SU-DHL-6 (cell line): ENCODE measurements around the gene PIAS2.

ENCODE experiments used
- H2AFZ ChIP-seq: fragments of 200-600 bp; sonication (generic); 2 replicates; pipeline ENCODE4 v1.6.1; 2014; ENCODE audit warnings: low read depth, mild to moderate bottlenecking, moderate library complexity, mixed read lengths, antibody characterized with exemption, low read length; ENCODE audit not compliant: severe bottlenecking
- H3F3A ChIP-seq: fragments of 200-600 bp; shearing (Covaris generic); 2 replicates; pipeline ENCODE4 v1.6.0; 2016; ENCODE audit warnings: antibody characterized with exemption, mild to moderate bottlenecking; ENCODE audit not compliant: insufficient read depth
- H3K27ac ChIP-seq: fragments of 200-600 bp; sonication (generic); 2 replicates; pipeline ENCODE4 v1.5.1; 2016; ENCODE audit warnings: low read depth, mild to moderate bottlenecking, low read length, moderate library complexity, mixed read lengths
- H3K27me3 ChIP-seq: fragments of 200-600 bp; sonication (generic), shearing (Covaris generic); 2 replicates; pipeline ENCODE4 v1.6.0; 2014; ENCODE audit warnings: mild to moderate bottlenecking, low read length
- H3K36me3 ChIP-seq: fragments of 200-600 bp; sonication (generic); 2 replicates; pipeline ENCODE4 v1.6.1; 2014; ENCODE audit warnings: mild to moderate bottlenecking, low read length, mixed read lengths
- H3K4me2 ChIP-seq: fragments of 300-600, 200-600 bp; shearing (Covaris generic), sonication (generic); 2 replicates; pipeline ENCODE4 v1.6.0; 2014; ENCODE audit warnings: low read length, low read depth, mild to moderate bottlenecking; ENCODE audit not compliant: poor library complexity, severe bottlenecking
- H3K4me3 ChIP-seq: fragments of 200-600 bp; sonication (generic); 2 replicates; pipeline ENCODE4 v1.5.1; 2014; ENCODE audit warnings: antibody characterized with exemption, low read length, mild to moderate bottlenecking, mixed read lengths; ENCODE audit not compliant: insufficient read depth, poor library complexity, severe bottlenecking
- H3K79me2 ChIP-seq: fragments of 200-600 bp; sonication (generic); 2 replicates; pipeline ENCODE4 v1.6.1; 2014; ENCODE audit warnings: mild to moderate bottlenecking, low read length, moderate library complexity; ENCODE audit not compliant: insufficient read depth
- H3K9ac ChIP-seq: fragments of 200-600 bp; sonication (generic); 2 replicates; pipeline ENCODE4 v1.7.0; 2014; ENCODE audit warnings: mild to moderate bottlenecking, low read length
- H3K9me2 ChIP-seq: fragments of 200-600 bp; sonication (generic); replicated peaks from 2 replicates; pipeline ENCODE4 v1.6.1; 2014; ENCODE audit warnings: low read length; ENCODE audit not compliant: insufficient read depth
- H3K9me3 ChIP-seq: fragments of 200-600 bp; sonication (generic); 2 replicates; pipeline ENCODE4 v1.6.1; 2014; ENCODE audit warnings: low read length, mixed read lengths; ENCODE audit not compliant: insufficient read depth
- H4K20me1 ChIP-seq: fragments of 200-600 bp; sonication (generic); 2 replicates; pipeline ENCODE4 v1.6.1; 2014; ENCODE audit warnings: low read depth, mild to moderate bottlenecking, antibody characterized with exemption, low read length, moderate library complexity, mixed read lengths
- CTCF ChIP-seq: fragments of 200-600 bp; sonication (generic); IDR thresholded peaks from one replicate; pipeline ENCODE4 v1.5.1; 2017; ENCODE audit warnings: antibody characterized with exemption, mild to moderate bottlenecking, low read length, moderate library complexity; ENCODE audit not compliant: insufficient read depth, poor library complexity, severe bottlenecking
- EZH2phosphoT487 ChIP-seq: fragments of 200-600 bp; sonication (generic), shearing (Covaris generic); conservative IDR thresholded peaks from 2 replicates; pipeline ENCODE4 v1.6.1; 2018; ENCODE audit warnings: mild to moderate bottlenecking, antibody characterized with exemption, low read length, moderate library complexity, mixed read lengths

Gene PIAS2

GRCh38 chr18:46814399-46814798, 102.9 kb downstream of the PIAS2 start:
- Histone ChIP-seq H2AFZ (no peak overlapping the region), H3K27ac (no peak overlapping the region), H3F3A (no peaks in the 10 kb centered on the region; the same call in 1 of the 2 replicates), H3K36me3 (peaks cover 12% of the 10 kb centered on the region), H3K9ac (no peak overlapping the region), H3K9me2 (no peaks in the 10 kb centered on the region), H3K79me2 (no peaks in the 10 kb centered on the region), H3K4me3 (no peak overlapping the region), H3K27me3 (no peaks in the 10 kb centered on the region), H3K4me2 (no peak overlapping the region), H4K20me1 (no peaks in the 10 kb centered on the region), H3K9me3 (no peaks in the 10 kb centered on the region)
- TF ChIP-seq EZH2phosphoT487 (no peak), CTCF (no peak)

- no peak overlapping the region for H3K4me3 ChIP-seq
- no peaks in the 10 kb centered on the region for H3K9me3 ChIP-seq
- H3F3A ChIP-seq: no peaks in the 10 kb centered on the region; the same call in 1 of the 2 replicates
- peaks cover 4% of the 10 kb centered on the region; the same call in 1 of the 2 replicates for H3K36me3 ChIP-seq
- no peak overlapping the region for H3K27ac ChIP-seq
- H4K20me1 ChIP-seq: no peaks in the 10 kb centered on the region
- no peaks in the 10 kb centered on the region for H3K79me2 ChIP-seq
- H3K9me2 ChIP-seq: no peaks in the 10 kb centered on the region
- no peak overlapping the region for H3K9ac ChIP-seq
- no peaks in the 10 kb centered on the region for H3K27me3 ChIP-seq
- TF ChIP-seq CTCF: no peak
- no peak for TF ChIP-seq EZH2phosphoT487
- no peak overlapping the region for H2AFZ ChIP-seq
- H3K4me2 ChIP-seq: no peak overlapping the region
Observed at GRCh38 chr18:46812311-46812710, 105.0 kb downstream of the PIAS2 start.

- H3K9me2 ChIP-seq: no peaks in the 10 kb centered on the region
- H2AFZ ChIP-seq: no peak overlapping the region
- H3K27ac ChIP-seq: no peak overlapping the region
- H3K27me3 ChIP-seq: no peaks in the 10 kb centered on the region
- no peaks in the 10 kb centered on the region for H4K20me1 ChIP-seq
- H3K4me2 ChIP-seq: no peak overlapping the region
- no peaks in the 10 kb centered on the region for H3K9me3 ChIP-seq
- H3K36me3 ChIP-seq: no peaks in the 10 kb centered on the region
- H3K9ac ChIP-seq: no peak overlapping the region
- no peak for TF ChIP-seq CTCF
- no peak for TF ChIP-seq EZH2phosphoT487
- H3K4me3 ChIP-seq: no peak overlapping the region
- no peaks in the 10 kb centered on the region for H3K79me2 ChIP-seq
- no peaks in the 10 kb centered on the region; the same call in 1 of the 2 replicates for H3F3A ChIP-seq
Observed at GRCh38 chr18:46810481-46811000, 106.8 kb downstream of the PIAS2 start.
